Gastroesophageal sphincter (tissue), 4 donors: Measurements from ENCODE around the gene PDZD4. TPM values are rescaled to one million over a fixed set of nuclear protein-coding genes. Genes with fewer than 3 reads are reported as not detected.

Source experiments
- ATAC-seq: fragments of 150-250 bp; one replicate; pipeline ENCODE4 v1.9.1; 2016; ENCODE audit warnings: mild to moderate bottlenecking, moderate library complexity
- H3K27ac ChIP-seq, 4 donors: fragments of 200-600 bp; sonication (generic) in 3 of 4; 1 replicate in 3 of 4; 2 replicates in 1 of 4; pipeline ENCODE4 v1.5.1; 2016 to 2019
- H3K27me3 ChIP-seq: fragments of 200-600 bp; sonication (generic); one replicate; pipeline ENCODE4 v1.5.1; 2019
- H3K36me3 ChIP-seq, 2 donors: fragments of 200-600 bp; sonication (generic); one replicate each; pipeline ENCODE4 v1.5.1; 2019; ENCODE audit warnings: control low read depth in 1 of 2
- H3K4me1 ChIP-seq, 3 donors: fragments of 200-600 bp; sonication (generic); 1 replicate in 2 of 3; 2 replicates in 1 of 3; pipeline ENCODE4 v1.5.1; 2016 to 2019; ENCODE audit warnings: control low read depth in 2 of 3
- H3K4me3 ChIP-seq, 2 donors: fragments of 200-600 bp; sonication (generic); one replicate each; pipeline ENCODE4 v1.5.1; 2019; ENCODE audit warnings: mild to moderate bottlenecking in 1 of 2, moderate library complexity in 1 of 2
- H3K9me3 ChIP-seq, 3 donors: fragments of 200-600 bp; sonication (generic); one replicate each; pipeline ENCODE4 v1.5.1; 2017 to 2019; ENCODE audit warnings: control low read depth in 2 of 3
- EP300 ChIP-seq: sonication (generic); formaldehyde crosslinking; IDR thresholded peaks from one replicate; pipeline ENCODE4 v1.6.1; 2017; ENCODE audit warnings: antibody characterized with exemption, mild to moderate bottlenecking
- POLR2A ChIP-seq, 2 donors: fragments of 450-650 bp; IDR thresholded peaks; one replicate each; pipeline ENCODE4 v1.6.1; 2017; ENCODE audit warnings: antibody characterized with exemption in 2 of 2, mild to moderate bottlenecking in 2 of 2, moderate library complexity in 1 of 2
- POLR2AphosphoS5 ChIP-seq: sonication (generic); formaldehyde crosslinking; IDR thresholded peaks from one replicate; pipeline ENCODE4 v1.6.1; 2017; ENCODE audit warnings: antibody characterized with exemption
- WGBS, 2 donors: methylation state at CpG; one replicate each; pipeline ENCODE4 v1.1.5; 2018; ENCODE audit warnings: low coverage in 1 of 2; 5-methylcytosine and 5-hydroxymethylcytosine counted together
- total RNA-seq, 4 donors: library from RNA; depleted of rRNA; stranded (reverse); fragments of >200 nt; gene quantifications; one replicate each; pipeline ENCODE4 v1.1.0, GENCODE V29; 2016
- TF ChIP-seq, protein P1 (sequence below), 4 experiments: fragments of 200-600 bp in 2 of 4; fragments of 450-650 bp in 2 of 4; sonication (generic) in 1 of 4; IDR thresholded peaks; one replicate each; pipeline ENCODE4 v1.5.1; 2017 to 2019; ENCODE audit warnings: antibody characterized with exemption in 4 of 4, mild to moderate bottlenecking in 2 of 4, moderate library complexity in 2 of 4

PDZD4 gene
- total RNA-seq, 4 donors from 2014 or later = 10.6 to 48.5 (median 26.4) TPM

DNA sequence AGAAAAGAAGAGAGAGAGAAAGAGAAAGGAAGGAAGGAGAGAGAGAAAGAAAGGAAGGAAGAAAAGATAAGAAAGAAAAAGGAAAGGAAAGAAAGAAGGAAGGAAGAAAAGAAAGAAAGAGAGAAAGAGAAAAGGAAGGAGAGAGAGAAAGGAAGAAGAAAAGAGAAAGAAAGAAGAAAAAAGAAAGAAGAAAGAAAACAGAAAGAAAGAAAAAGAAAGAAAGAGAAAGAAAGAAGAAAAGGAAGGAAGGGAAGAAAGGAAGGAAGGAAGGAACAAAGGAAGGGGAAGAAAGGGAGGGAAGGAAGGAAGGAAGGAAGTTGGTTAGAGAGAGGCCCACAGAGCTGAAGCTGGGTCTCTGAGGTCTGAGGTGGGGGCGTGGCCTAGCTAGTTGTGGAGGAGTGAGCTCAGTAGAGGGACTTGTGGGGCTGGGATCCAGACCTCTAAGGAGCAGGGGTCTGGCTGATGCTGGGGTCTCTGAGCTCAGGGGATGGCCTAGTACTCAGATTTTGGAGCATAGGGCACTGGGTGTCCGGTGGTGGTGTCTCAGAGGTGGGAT, 27.1 kb upstream of the PDZD4 start:
- no peak overlapping the region for H3K27ac ChIP-seq
- H3K4me1 ChIP-seq = no peaks in the 10 kb centered on the region
- H3K27me3 ChIP-seq = no peaks in the 10 kb centered on the region
- no peaks in the 10 kb centered on the region for H3K36me3 ChIP-seq
- 82% methylated on average over 2 of the region's 2 CpGs; no CpG with 5 or more reads in 1 of the 2 donors for WGBS, 2 donors
- H3K4me3 ChIP-seq = no peak overlapping the region
- TF ChIP-seq EP300 (no peak), POLR2A (IDR thresholded peaks at IDR 0.05) (no peak), POLR2AphosphoS5 (no peak)
- TF ChIP-seq, protein P1, sequence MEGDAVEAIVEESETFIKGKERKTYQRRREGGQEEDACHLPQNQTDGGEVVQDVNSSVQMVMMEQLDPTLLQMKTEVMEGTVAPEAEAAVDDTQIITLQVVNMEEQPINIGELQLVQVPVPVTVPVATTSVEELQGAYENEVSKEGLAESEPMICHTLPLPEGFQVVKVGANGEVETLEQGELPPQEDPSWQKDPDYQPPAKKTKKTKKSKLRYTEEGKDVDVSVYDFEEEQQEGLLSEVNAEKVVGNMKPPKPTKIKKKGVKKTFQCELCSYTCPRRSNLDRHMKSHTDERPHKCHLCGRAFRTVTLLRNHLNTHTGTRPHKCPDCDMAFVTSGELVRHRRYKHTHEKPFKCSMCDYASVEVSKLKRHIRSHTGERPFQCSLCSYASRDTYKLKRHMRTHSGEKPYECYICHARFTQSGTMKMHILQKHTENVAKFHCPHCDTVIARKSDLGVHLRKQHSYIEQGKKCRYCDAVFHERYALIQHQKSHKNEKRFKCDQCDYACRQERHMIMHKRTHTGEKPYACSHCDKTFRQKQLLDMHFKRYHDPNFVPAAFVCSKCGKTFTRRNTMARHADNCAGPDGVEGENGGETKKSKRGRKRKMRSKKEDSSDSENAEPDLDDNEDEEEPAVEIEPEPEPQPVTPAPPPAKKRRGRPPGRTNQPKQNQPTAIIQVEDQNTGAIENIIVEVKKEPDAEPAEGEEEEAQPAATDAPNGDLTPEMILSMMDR (IDR thresholded peaks at IDR 0.05) = no peak
- H3K9me3 ChIP-seq = no peaks in the 10 kb centered on the region
- no peak for ATAC-seq

DNA sequence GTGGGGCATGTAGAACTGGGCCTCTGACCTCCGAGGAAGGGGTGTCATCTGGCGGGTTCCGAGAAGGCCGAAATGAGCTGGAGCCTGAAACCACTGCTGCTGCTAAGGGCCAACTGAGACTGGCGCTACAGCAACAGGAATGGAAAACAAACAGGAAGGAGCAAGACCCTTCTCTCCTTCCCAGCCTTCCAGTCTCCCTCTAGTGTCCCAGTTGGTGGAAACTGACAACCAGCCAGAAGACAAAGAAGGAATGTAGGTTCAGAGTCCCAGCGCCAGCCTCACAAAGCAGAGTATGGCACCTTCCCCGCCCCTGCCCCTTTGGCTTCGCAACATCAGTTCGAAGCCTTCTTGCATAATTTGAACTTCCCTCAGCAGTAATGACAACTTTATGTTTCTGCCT, 24.4 kb upstream of the PDZD4 start:
- Histone ChIP-seq H3K27me3 (no peaks in the 10 kb centered on the region), H3K36me3 (no peaks in the 10 kb centered on the region), H3K4me1 (no peaks in the 10 kb centered on the region), H3K9me3 (no peaks in the 10 kb centered on the region), H3K4me3 (no peak overlapping the region), H3K27ac (no peak overlapping the region)
- ATAC-seq = no peak
- no peak for TF ChIP-seq POLR2AphosphoS5
- TF ChIP-seq POLR2A (IDR thresholded peaks at IDR 0.05) = no peak
- TF ChIP-seq, protein P1 (IDR thresholded peaks at IDR 0.05) = no peak
- no peak for TF ChIP-seq EP300
- 72 to 76% methylated on average over 3 to 6 of the region's 9 CpGs for WGBS, 2 donors

DNA sequence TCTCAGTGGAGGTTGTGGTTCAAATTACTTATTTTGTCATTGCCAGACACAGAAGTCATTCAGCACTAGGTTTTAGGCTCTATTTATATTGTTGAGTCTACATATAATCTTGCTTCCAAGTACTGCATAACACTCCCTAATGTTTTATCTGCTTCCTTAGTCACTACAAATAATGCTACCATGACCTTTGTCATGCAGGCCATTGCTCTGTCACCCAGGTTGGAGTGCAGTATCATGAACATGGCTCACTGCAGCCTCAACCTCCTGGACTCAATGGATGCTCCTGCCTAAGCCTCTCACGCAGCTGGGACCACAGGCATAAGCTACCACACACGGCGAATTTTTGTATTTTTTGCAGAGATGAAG, 23.5 kb upstream of the PDZD4 start:
- Histone ChIP-seq H3K4me3 (no peak overlapping the region), H3K4me1 (no peaks in the 10 kb centered on the region), H3K36me3 (no peaks in the 10 kb centered on the region), H3K27ac (no peak overlapping the region), H3K27me3 (no peaks in the 10 kb centered on the region), H3K9me3 (no peaks in the 10 kb centered on the region)
- TF ChIP-seq POLR2AphosphoS5 (no peak), POLR2A (IDR thresholded peaks at IDR 0.05) (no peak), EP300 (no peak)
- TF ChIP-seq, protein P1 (IDR thresholded peaks at IDR 0.05) = no peak
- 80% methylated on average over 2 of the region's 3 CpGs; no CpG with 5 or more reads in 1 of the 2 donors for WGBS, 2 donors
- no peak for ATAC-seq

DNA sequence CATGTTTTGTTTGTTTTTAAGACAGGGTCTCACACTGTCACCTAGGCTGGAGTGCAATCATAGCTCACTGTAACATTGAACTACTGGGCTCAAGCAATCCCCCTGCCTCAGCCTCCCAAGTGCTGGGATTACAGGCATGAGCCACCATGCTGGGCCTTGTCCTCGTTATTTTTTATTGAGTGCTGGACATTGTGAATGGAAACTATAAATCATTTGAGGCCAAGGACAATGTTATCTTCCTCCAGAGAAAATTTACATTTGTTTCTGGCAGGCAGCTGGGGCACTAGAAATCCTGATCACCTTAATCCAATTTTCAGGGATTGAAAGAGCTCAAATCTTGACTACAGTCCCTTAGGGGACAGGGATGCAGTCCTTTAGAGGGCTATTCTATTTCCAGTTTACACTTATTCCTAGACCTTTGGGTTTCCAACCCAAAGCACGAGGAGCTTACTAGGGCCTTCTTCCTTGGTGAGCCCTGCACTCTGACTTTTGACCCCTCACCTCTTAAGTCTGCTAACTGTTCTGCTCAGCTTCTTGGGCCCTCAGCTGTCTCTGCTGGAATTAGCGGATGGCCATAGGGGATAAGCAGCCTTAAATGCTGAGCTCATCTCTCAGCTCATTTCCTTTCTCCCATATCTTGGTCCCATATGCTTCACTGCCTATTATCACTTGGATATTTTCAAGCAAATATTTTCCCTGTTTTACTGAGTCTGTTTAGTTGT, 23.0 kb upstream of the PDZD4 start:
- ATAC-seq = no peak
- H3K27me3 ChIP-seq = no peaks in the 10 kb centered on the region

DNA sequence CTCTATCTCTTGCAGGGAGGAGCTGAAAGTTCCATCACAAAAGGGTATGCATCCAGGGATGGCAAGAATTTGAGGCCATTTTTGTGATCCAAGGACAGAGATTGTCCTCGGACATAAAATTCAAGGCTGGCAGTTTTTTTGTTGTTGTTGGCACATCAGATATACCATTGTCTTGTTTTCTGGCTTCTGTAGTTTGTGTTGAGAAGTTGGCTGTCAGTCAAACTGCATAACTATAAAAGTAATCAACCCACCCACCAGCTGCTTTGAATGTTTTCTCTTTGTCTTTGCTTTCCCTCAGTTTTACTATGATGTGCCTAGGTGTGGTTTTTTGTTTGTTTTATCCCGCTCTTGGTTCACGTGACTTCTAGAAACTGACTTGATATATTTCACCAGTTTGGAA, 21.6 kb upstream of the PDZD4 start:
- 76% methylated on average over 3 of the region's 3 CpGs; no CpG with 5 or more reads in 1 of the 2 donors for WGBS, 2 donors
- ATAC-seq = no peak
- Histone ChIP-seq H3K27ac (no peak overlapping the region), H3K27me3 (no peaks in the 10 kb centered on the region), H3K4me3 (no peak overlapping the region), H3K36me3 (no peaks in the 10 kb centered on the region), H3K4me1 (no peaks in the 10 kb centered on the region), H3K9me3 (no peaks in the 10 kb centered on the region)
- TF ChIP-seq, protein P1 (IDR thresholded peaks at IDR 0.05) = no peak
- no peak for TF ChIP-seq EP300
- TF ChIP-seq POLR2AphosphoS5 = no peak
- TF ChIP-seq POLR2A (IDR thresholded peaks at IDR 0.05) = no peak

More for the DNA sequence above, 23.0 kb upstream of the PDZD4 start:
- Histone ChIP-seq H3K9me3 (no peaks in the 10 kb centered on the region), H3K4me1 (no peaks in the 10 kb centered on the region), H3K4me3 (no peak overlapping the region), H3K36me3 (no peaks in the 10 kb centered on the region), H3K27ac (no peak overlapping the region)
- TF ChIP-seq EP300 (no peak), POLR2A (IDR thresholded peaks at IDR 0.05) (no peak)
- 29 to 100% methylated on average over 1 to 2 of the region's 3 CpGs for WGBS, 2 donors
